LoVo (cell line): ENCODE results near the gene OSBPL10.
"Not testable (repeated sequence)": the region's sequence is repeated elsewhere in the genome, so short reads cannot be mapped to it uniquely, and the experiment has no call there.

Experiments
- DNase-seq: peaks from one replicate; pipeline ENCODE4 v3.0.0-alpha.2; 2016; ENCODE audit warnings: low spot score

OSBPL10 gene

DNA sequence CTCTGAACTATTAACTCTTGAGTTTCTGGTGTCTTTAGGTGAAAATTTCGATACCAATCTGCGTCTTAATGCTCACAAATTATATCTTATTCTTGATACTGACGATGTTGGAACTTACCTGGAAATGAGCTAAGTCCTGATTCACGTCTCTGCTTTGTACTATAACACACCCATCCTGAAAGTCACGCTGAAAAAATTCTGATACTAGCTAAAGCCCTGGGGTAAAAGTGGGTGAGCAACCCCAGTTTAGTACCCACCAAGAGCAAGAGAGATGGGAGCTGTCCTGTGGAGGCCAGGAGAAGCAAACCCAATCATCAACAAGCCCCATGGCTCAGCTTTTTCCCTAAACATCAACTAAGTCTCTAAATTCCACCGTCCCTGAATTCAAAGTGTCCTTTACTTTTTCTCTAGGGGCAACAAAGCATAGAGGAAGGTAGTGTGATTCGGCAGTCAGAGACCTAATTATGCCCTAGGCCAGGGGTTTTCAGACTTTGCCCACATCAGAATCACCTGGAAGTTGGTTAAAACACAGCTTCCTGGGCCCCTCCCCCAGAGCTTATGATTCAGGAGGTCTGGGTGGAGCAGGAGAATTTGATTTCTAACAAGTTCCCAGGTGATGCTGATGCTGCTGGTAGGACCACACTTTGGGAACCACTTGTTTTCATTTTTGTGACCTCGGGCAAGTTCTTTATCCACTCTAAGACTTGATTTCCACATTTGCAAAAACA, 90.2 kb downstream of the OSBPL10 start:
- DNase-seq, result no peak

DNA sequence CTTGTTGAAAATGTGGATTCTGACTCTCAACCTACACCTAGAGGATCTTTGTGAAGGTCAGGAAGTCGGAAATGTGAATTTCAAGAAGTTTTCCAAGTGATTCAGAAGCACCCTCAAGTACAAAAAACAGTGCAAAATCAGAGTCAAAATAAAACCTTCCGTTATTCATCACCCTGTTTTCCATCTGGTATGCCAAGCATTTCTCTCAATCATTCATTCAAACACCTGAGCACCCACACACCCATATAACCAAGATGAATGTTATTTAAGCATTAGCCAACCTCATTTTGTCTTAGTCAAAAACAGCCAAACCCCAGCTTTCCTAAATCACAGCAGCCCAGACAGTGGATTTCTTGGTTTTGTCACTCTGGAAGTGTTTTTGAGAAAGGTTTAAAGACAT, 91.1 kb downstream of the OSBPL10 start:
- no peak for DNase-seq

DNA sequence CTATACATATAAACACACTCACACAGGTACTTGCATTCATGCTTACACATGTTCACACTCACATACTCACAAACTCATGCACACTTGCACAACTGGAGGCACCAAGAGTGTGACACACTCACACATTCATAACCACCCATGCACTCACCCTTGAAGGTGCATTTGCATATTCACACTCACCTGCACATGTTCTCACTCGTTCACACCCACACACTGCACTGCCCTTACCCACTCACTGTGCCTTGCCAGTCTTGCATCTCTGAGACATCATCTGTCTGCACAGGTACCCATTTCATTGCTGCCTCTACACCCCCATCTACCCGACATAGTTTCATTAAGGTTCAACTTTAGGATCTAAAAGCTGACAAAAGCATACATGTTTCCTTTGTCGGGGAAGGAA, 95.8 kb downstream of the OSBPL10 start:
- no peak for DNase-seq

DNA sequence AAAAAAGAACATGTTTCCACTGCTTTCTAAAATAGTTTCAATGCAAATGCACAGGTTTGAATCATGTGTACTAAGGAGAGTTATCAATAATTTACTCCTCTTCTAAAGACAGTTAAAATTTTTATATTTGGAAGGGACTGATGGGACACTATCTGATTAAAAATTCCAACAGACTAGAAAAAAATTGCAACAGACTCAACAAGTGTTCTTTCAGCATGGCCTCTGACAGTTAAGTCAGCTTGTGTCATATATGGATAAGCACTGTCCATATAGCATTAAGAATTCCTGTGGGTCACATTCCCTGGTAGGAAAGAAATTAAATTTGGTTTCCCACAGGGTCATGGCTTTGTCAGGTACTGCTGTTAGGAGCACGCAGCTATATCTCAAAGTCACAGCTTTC, 96.8 kb downstream of the OSBPL10 start:
- DNase-seq, result no peak

DNA sequence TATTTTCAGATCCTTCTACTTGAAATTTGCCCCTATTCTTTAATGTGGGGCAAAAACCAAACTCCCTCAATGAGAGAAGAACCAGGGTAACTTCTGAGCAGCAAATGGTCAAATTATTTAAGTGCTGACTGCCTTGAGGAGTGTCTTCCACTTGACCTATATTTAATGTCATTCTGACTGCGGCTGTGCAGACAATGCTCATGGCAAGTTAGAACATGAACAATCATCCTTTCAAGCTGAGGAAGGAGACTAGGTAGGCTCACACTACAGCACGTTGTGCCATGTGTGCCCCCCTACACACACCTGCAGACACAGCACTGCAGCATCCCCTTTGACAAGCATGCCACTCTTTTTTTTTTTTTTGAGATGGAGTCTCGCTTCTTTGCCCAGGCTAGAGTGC, 98.2 kb downstream of the OSBPL10 start:
- no peak for DNase-seq

DNA sequence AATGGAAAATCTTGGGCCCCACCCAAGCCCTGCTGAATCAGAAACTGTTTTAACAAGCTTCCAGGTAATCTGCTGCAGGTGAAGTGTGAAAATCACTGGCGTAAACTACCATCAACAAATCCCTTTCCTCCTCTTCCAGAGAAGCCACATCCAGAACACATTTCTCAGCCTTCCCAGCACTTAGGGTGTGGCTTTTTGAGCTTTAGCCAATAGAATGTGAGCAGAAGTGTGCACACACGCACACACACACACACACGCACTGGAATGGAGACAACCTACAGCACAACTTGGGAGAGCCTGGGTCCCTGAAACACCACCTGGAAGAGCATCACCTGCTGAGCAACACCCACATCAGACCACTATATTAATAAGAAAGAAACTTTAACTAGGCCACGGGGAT, 98.6 kb downstream of the OSBPL10 start:
- DNase-seq, result no peak

DNA sequence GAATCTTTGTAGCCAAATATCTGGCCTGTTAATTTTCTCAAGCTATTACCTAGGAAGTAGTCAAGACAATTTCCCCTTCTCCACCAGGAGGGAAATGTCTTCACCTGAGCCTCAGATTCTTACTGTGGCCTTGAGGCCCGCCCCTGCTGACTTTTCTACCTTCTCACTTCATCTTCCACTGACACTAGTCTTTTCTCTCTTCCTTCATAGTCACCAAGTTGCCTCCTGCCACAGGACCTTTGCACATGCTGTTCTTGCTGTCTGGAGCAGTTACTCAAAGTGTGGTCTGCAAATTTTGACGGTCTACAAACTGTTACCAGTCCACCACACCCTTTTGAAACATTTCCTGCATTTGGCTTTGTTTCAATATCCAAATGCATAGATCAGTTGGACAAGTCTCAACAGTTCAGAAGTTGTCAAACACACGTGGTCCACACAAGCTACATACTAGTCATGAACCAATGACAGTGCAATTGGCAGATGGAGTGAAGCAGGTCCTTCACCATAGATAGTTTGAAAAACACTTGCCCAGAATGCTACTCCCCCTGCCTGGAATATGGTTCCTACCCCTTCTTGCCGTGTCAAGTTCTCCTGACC, 100.5 kb downstream of the OSBPL10 start:
- no peak for DNase-seq

DNA sequence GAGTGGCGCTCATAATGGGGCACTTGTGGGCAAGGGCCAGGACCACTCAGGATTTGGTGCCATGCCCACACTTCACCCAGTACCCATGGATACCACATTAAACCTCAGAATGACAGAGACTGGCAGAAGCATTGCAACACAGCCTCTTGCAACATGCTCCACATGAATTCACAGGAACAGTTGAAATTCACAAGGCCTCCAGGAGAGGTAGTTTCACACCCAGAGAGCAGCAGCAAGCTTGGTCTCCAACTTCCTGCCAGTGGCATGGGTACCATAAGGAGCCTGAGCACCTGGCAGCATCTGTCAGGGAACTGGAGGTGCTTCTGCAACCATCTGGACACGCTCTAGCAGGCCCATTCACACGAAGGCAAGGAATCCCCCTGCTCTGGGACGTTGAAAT, 101.0 kb downstream of the OSBPL10 start:
- DNase-seq, result no peak

DNA sequence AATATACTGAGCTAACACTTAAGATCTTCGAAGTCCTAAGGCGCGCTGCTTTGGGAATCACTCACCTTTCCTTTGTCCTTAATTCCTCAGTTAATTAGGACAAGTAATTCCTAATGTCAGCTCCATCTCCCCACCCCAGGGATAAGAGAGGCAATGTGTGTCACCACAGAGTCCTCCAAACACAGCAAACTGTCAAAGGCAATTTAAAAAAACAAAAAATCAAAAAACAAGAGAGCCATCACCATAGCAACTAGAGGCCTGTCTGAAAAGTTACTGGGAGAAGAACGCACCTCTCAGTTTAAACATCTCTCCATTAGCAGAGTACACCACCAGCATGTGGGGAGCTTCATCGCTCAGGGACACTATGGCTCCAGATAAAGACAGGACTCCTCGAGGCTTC, 101.7 kb downstream of the OSBPL10 start:
- DNase-seq, result no peak

DNA sequence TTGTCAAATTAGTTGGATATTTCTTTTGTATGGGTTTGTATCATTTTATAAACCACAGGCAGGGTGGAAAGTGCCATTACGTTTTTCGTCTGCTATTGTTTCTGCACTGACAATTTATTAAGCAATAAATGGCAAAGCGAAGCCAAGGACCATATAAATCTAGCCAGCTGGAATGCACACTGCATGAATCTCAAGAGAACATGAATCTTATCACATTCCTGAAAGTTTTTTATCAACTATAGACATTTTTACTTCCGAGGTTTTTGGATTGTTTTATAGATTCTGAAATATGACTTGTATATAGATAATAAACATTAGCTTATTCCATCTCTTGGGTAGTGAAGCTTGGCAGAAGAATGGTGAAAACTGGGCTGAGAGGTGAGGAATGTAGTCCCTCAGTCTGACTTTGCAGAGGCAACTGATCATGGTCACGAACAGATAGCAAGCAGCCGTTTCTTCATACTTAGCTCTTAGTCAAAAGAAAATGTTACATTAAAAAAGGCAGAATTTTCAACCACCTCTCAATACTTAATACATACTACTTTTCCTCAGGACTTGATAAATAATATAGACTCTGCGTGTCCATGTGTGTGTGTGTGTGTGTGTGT, 102.7 kb downstream of the OSBPL10 start:
- DNase-seq, result no peak

DNA sequence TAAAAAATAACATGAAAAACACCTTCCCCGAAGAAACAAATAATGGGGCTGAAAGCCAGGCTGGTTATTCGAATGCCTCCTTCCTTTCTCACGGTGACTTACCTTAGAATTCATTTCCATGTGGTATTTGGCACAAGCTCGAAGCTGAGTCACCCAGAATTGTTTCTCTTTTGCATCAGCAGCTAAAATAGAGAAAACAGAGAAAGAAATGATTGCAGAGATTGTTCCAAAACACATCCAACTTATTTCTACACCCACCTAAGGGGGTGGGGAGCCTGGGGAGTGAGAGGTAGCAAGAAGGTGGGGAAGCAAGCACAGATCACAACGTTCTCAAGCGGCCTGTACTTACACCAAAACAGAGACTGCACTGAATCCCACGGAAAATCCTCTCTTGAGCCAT, 104.7 kb downstream of the OSBPL10 start:
- DNase-seq, result peak; percentile 22

DNA sequence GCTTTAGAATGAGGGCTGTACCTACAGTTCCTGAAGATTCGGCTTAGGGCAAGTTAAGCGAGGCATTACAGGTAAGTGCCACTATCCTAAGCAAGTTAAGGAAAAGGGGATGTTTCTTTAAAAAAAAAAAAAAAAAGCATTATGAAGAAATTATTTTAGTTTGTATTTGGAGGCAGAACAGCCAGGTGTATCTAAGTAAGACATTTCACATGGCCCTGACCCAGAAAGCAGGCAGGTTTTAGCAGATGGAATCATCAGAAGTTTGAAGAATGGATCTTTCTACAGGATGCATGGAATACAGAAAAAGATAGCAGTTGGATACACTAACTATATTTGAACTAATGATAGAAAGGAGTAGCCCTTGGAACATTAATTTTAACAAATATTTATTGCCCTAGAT, 105.6 kb downstream of the OSBPL10 start:
- DNase-seq, result no peak

DNA sequence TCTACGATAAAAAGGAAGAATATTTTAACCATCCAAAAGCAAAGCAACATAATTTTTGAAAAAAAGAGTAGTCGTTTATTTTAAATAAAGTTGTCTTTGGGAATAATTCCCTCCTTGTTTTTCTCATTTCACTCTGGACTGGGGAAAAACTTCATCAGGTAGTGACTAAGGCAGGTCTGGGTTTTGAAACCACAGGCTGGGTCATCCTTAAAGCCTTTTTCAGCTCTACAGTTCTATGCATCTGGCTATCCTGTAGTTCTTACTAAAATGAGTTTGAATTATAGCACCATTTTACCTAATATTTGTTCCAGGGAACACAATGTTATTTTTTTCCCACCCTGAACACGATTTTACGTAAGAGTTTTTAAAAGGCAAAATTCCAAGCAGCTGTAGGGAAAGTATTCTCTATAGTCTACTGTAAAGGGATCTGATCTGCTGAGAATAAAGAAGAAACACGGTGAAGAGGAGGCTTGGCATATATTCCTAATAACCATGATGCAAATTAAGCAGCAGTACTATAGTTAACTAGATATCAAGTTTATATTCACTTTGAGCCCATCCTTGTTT, 107.7 kb downstream of the OSBPL10 start:
- DNase-seq, result no peak

DNA sequence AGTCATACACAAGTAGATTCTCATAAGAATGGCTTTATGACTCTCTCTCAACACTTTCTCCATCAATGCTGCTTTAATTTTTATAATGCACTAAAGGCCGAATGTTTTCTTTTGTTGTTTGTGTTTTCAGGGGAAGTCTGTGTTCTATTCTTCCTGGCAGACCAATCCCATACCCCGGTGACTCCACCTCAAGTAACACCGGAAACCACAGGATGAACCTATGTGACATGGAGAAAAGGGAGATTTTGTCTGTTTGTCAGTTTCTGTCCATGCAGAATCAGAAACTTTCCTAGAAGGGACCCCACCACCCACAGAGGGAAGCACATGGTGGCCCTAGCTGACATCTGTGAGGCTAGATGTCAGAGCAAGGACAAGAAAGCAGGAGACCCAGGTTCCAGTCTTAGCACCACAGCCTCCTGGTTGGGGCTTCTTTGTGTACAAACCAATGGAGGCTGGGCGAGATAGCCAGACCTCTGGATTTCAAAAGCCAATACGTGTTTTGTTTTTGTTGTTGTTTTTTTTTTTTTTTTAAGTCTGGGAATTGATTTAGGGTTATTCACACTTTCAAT, 109.0 kb downstream of the OSBPL10 start:
- no peak for DNase-seq

DNA sequence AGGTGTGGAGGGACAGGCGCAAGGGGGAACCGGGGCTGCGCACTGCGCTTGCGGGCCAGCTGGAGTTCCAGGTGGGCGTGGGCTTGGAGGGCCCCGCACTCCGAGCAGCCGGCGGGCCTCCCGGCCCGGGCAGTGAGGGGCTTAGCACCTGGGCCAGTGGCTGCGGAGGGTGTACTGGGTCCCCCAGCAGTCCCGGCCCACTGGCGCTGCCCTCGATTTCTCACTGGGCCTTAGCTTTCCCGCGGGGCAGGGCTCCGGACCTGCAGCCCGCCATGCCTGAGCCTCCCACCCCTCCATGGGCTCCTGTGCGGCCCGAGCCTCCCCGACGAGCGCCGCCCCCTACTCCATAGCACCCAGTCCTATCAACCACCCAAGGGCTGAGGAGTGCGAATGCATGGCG, 111.0 kb downstream of the OSBPL10 start:
- DNase-seq, result not testable (repeated sequence)

DNA sequence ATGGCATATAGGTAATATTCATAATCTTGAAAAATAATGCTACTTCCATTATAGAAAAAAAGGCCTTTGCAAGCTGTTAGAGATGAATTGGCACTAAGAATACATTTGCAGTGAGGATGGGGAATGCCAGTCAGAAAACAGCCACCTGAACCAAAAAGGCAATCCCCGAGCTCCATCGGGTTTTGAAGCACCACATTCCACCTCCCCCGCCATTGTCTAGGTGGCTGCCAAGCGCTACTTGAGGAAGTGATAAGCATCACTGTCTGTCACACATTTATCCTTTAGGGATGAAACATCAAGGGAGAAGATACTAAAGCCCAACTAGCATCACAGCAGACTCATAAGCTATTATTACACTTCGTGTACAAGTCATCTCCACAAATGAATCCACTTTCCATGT, 112.8 kb downstream of the OSBPL10 start:
- no peak for DNase-seq

DNA sequence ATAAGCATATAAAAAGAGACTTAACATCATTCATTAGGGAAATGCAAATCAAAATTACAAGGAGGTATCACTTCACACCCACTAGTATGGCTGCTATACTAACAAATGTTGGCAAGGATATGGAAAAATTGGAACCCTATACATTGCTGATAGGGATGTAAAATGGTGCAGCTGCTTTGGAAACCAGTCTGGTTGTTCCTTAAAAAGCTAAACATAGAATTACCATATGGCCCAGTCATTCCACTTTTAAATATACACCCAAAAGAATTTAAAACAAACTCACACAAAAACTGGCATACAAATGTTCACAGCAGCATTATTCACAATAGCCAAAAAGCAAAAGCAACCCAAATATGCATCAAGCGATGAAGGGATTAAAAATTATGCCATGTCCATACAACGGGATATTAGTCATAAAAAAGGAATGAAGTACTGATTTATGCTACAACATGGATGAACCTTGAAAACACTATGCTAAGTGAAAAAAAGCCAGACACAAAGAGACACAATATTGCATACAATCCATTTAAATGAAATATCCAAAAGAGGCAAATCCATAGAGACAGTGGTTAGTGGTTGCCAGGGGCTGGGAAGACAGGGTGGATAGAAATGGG, 118.3 kb downstream of the OSBPL10 start:
- DNase-seq, result no peak

DNA sequence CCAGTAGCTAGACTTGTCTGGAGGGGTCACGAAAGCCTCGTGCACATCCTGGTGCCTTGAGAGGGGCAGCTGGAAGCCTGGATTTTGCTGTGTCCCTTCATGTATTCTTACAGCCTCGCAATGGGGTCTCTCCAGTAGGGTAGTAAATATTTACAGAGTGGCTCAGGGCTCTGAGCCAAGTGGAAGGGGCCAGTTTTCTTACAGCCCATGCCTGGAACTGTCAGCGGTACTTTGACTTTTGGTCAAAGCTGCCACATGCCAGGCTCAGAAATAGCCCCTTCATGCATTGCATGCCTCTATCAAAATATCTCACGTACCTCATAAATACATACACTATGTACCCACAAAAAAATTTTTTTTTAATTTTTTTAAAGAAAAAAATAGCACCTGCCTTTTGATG, 119.2 kb downstream of the OSBPL10 start:
- no peak for DNase-seq

DNA sequence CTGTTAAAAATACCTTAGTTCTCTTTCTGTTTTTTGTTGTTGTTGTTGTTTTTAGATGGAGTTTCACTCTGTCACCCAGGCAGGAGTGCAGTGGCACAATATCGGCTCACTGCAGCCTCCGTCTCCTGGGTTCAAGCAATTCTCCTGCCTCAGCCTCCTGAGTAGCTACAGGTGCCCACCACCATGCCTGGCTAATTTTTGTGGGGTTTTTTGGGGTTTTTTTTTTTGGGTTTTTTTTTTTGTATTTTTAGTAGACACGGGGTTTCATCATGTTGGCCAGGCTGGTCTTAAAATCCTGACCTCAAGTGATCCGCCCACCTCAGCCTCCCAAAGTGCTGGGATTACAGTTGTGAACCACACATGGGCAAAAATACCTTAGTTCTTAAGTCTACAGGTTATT, 120.4 kb downstream of the OSBPL10 start:
- DNase-seq, result not testable (repeated sequence)

DNA sequence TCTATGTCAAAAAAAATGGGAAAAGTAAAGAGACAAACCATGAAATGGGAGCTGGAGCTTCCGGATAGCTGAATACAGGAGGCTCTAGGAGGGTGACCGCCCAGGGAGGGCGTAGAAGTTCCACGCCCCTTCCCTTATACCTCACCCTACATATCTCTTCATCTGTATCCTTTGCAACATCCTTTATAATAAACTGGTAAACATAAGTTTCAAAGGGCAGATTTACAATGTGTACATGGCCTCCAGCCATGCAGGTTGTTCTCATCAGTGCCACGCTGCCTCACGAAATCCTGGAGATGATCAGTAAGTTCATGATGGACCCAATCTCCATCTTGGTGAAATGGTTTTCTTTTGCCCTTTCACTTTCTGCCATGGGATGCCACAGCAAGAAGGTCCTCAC, 121.8 kb downstream of the OSBPL10 start:
- no peak for DNase-seq

DNA sequence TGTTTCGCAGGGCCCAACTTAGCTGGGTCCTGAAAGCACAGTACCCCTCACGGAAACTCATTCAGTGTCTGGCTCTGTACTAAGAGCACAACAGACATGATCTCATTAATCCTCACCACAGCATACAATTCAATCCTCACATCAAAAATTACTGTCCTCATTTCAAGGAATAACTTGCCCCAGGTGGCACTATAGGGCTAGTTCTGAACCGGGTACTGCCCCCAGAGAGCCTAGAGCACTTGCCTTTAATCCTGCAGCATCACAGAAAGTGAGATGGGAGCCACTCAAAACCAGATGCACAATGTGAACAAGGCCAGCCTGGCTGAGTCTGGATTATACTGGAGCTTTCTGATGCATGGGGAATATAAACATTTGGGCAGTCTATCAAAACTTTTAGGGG, 122.6 kb downstream of the OSBPL10 start:
- DNase-seq, result no peak

DNA sequence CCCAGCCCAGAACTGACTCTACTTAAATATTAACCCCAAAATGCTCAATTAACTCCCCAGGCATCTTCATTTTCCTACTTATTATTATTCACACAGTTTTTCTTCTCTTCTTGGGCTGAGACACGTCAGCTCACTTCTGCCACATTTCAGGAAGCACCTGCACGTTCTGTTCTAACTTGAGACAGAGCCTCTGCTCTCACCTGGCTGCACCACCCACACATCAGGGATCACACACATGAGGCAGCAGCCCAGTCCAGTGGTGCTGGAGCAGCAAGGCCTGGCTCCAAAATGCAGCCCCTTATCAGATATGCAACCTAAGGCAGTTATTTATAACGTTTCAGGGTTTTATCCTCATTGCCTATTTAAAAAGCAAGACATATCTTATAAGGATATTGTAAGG, 127.5 kb downstream of the OSBPL10 start:
- DNase-seq, result no peak

DNA sequence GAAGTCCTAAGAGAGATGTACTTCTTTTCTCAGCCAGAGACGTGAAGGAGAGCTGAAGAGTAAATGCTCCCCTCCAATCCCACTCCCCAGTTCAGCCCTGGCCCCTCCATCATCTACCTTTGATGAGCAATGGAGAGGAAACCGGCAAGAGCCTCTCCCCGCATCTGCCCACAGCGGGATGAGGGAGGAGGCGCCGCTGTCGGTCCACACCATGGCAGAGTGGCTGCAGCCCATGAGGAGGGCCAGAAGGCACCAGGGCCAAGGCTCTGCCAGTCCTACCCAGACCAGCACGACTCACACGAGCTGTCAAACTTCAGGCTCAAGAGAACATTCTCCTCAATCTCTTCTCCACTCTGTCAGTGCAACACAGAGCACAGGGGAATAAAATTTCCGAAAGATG, 129.8 kb downstream of the OSBPL10 start:
- no peak for DNase-seq
